Activated CD8-positive, alpha-beta memory T cell treated with anti-CD3 and anti-CD28 coated beads for 24 hours (primary cell): ENCODE data around the gene PLEKHA6.

Experiments
- DNase-seq: peaks from one replicate; pipeline ENCODE4 v3.0.0-alpha.2; 2020

Gene PLEKHA6

DNA sequence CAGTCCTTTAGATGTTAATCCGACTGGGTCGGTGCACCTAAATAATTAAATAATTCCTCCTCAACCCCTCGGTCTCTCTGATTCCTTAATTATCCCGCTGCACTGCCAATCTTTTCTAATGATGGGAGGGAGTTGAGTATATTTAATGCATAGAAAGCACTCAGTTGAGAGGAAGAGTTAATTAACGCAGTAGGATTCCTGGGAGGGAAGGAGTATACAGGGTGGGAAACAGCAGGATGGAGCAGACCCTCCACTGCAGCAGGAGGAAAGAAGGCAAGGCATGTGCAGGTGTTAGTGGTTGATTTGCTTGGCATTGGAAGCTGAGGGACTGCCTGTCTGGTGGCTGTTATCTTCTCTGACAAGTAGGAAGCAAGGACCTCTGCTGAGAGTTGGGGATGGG is 183.7 kb downstream of the PLEKHA6 start:
- no peak for DNase-seq

DNA sequence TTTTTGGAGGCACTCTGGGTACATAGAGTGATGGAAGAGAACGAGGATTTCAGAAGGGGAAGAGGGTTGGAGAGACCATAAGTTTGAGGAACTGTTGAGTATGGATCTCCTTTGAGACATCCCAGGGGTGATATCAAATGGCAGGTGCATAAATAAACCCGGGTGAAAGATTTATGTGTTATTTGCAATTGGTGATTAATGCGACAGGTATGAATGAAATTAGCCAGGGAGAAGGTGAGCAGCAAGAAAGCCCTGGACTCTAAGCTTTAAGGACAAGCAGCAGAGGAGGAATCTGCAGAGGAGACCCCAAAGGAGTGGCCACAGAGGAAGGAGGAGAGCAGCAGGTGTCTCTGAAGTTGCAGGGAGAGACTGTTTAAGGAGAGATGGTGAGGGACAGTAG is 184.8 kb downstream of the PLEKHA6 start:
- DNase-seq = no peak

DNA sequence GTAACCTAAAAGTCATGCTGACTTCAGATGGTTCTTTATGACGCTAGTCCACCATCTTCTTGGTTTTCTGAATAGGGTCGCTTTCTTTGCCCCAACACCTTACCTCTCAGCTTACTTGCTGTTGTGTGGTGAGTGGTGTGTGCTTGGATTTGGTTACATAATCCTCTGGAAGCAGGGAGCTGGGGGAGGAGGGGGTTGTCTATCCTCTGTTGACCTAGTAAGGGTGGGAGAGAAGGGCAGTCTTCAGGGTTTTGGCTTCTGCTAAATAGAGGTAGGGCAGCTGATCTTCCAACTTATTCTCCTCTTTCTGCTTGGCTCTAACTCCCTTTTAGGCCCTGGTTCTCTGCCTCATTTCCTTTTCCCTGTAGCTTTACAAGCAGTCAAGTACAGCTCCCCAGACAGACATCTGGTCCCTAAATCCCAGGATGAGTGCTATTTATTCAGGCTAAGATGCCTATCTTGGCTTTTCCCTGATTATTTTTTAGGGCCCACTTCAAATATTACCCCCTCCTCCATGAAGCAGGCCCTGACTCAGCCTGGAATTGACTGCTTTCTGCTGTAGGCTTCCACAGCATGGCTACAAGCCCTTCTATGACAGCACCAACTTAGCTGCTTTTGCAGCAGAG is 187.2 kb downstream of the PLEKHA6 start:
- DNase-seq = no peak

DNA sequence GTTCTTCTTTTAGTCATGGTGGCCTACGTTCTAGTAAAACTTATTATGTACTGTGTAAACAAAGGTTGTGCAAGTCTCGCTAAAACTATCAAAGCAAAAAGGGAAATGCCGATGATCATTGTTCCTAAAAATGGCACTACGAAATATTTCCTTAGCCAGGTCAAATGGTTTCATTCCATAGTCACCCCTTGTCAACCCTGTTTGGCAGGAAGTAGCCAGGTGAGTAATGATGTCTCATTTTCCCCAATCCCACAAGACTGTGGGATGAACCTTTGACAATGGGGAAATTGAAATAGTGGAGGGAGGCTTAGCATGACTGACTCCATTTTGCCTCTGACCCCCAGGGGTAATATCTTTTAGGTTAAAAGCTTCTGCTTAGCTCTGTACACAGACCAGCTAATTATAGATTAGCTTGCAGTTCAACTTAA is 188.0 kb downstream of the PLEKHA6 start:
- DNase-seq = no peak

GRCh38 chr1:204170494-204171155 is 189.1 kb downstream of the PLEKHA6 start:
- DNase-seq = no peak

- no peak for DNase-seq
These were observed 189.9 kb downstream of the PLEKHA6 start for GRCh38 chr1:204169858-204170257.
